ENCODE data around the gene ABCC1. TPM values are rescaled to one million over a fixed set of nuclear protein-coding genes. Genes with fewer than 3 reads are reported as not detected.

The ABCC1 gene
- total and polyA plus RNA-seq, 3 donors from 2014 or later = 54.7 to 90.6 (median 88.0) TPM

DNA sequence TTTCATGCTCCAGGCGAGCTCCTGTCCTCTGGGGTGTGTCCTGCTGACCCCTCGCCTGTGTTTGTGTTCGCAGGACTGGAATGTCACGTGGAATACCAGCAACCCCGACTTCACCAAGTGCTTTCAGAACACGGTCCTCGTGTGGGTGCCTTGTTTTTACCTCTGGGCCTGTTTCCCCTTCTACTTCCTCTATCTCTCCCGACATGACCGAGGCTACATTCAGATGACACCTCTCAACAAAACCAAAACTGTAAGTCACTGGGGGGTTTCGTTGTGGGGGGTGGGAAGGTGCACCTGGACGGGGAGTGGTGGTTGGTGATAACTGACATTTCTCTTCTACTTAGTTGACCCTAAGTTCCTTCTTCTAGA, 58.3 kb downstream of the ABCC1 start:
- intact Hi-C loops (cut with DNase I; ENCODE audit: low total_unique reads) = no loop called here
- 87 to 96% methylated on average over 10 to 11 of the region's 11 CpGs for WGBS, 2 donors
- H3K27me3 ChIP-seq = no peaks in the 10 kb centered on the region
- no peak for TF ChIP-seq POLR2A (IDR thresholded peaks at IDR 0.05)
- TF ChIP-seq, protein P1, sequence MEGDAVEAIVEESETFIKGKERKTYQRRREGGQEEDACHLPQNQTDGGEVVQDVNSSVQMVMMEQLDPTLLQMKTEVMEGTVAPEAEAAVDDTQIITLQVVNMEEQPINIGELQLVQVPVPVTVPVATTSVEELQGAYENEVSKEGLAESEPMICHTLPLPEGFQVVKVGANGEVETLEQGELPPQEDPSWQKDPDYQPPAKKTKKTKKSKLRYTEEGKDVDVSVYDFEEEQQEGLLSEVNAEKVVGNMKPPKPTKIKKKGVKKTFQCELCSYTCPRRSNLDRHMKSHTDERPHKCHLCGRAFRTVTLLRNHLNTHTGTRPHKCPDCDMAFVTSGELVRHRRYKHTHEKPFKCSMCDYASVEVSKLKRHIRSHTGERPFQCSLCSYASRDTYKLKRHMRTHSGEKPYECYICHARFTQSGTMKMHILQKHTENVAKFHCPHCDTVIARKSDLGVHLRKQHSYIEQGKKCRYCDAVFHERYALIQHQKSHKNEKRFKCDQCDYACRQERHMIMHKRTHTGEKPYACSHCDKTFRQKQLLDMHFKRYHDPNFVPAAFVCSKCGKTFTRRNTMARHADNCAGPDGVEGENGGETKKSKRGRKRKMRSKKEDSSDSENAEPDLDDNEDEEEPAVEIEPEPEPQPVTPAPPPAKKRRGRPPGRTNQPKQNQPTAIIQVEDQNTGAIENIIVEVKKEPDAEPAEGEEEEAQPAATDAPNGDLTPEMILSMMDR (IDR thresholded peaks at IDR 0.05) = no peak
- H3K4me3 ChIP-seq = no peak overlapping the region
- no peaks in the 10 kb centered on the region for H3K9me3 ChIP-seq
- H3K4me1 ChIP-seq = no peaks in the 10 kb centered on the region
- H3K36me3 ChIP-seq (ENCODE audit: low read depth, missing control alignments) = no peaks in the 10 kb centered on the region
- H3K27ac ChIP-seq = no peak overlapping the region
- DNase-seq = no peak

DNA sequence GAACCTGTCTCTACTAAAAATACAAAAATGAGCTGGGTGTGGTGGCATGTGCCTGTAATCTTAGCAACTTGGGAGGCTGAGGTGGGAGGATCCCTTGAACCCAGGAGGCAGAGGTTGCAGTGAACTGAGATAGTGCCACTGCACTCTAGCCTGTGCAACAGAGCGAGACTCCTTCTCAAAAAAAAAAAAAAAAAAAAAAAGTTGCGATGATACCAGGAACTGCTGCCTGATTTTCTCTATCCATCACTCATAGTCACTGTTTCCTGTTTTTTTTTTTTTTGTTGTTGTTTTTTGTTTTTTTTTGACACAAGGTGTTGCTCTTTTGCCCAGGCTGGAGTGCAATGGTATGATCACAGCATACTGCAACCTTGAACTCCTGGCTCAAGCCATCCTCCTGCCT, 59.2 kb downstream of the ABCC1 start:
- no peak overlapping the region for H3K27ac ChIP-seq

DNA sequence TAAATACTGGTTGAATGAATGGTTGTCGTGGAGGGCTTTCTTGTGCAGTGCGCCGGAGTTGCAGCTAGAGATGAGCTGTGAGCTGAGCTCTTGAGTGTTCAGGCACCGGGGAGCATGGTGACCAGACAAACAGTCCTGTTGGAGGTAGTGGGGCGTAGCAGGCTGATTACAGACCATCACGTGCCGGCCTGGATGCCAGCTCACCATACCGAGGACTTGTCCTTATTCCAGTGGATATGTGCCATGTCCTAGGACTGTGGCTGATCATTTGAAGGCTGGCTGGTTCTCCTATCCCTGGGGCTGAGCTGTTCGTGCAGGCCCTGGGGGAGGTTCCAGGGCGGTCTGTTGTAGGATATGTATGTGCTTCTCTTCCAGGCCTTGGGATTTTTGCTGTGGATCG, 60.0 kb downstream of the ABCC1 start:
- Histone ChIP-seq H3K9me3 (no peaks in the 10 kb centered on the region), H3K27ac (no peak overlapping the region), H3K27me3 (no peaks in the 10 kb centered on the region), H3K4me3 (no peak overlapping the region), H3K4me1 (no peaks in the 10 kb centered on the region), H3K36me3 (ENCODE audit: low read depth, missing control alignments) (no peaks in the 10 kb centered on the region)
- intact Hi-C loops (cut with DNase I; ENCODE audit: low total_unique reads) = no loop called here
- 71 to 93% methylated on average over 10 to 11 of the region's 11 CpGs for WGBS, 2 donors
- no peak for TF ChIP-seq POLR2A (IDR thresholded peaks at IDR 0.05)
- TF ChIP-seq, protein P1 (IDR thresholded peaks at IDR 0.05) = no peak
- DNase-seq = peak; percentile 40

More for the DNA sequence above, 59.2 kb downstream of the ABCC1 start:
- Histone ChIP-seq H3K4me3 (no peak overlapping the region), H3K36me3 (ENCODE audit: low read depth, missing control alignments) (no peaks in the 10 kb centered on the region), H3K4me1 (no peaks in the 10 kb centered on the region), H3K27me3 (no peaks in the 10 kb centered on the region), H3K9me3 (no peaks in the 10 kb centered on the region)
- 73 to 97% methylated on average over 2 of the region's 2 CpGs for WGBS, 2 donors
- DNase-seq = no peak
- no peak for TF ChIP-seq POLR2A (IDR thresholded peaks at IDR 0.05)
- TF ChIP-seq, protein P1 (IDR thresholded peaks at IDR 0.05) = no peak
- intact Hi-C loops (cut with DNase I; ENCODE audit: low total_unique reads) = no loop called here

DNA sequence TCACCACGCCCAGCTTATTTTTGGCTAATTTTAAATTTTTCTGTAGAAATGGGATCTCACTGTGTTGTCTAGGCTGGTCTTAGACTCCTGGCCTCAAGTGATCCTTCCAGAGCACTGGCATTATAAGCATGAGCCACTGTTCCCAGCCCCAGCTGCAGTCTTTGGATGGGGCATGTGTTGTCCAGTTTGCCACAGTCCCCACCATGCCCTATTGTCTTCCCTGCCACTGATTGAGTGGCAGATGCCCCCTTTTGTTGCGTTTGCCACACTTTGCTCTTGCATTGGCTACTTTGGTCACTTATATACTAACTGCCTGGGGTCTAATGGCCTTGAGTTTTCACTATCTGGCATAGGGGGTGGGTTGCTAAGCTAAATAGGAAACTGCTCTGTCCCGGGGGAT, 60.8 kb downstream of the ABCC1 start:
- no peaks in the 10 kb centered on the region for H3K36me3 ChIP-seq (ENCODE audit: low read depth, missing control alignments)
- H3K27ac ChIP-seq = no peak overlapping the region
- H3K4me3 ChIP-seq = no peak overlapping the region
- H3K4me1 ChIP-seq = peaks cover 6% of the 10 kb centered on the region
- intact Hi-C loops (cut with DNase I; ENCODE audit: low total_unique reads) = no loop called here
- 88 to 94% methylated on average over 3 of the region's 3 CpGs for WGBS, 2 donors
- H3K27me3 ChIP-seq = no peaks in the 10 kb centered on the region
- TF ChIP-seq, protein P1 (IDR thresholded peaks at IDR 0.05) = no peak
- no peak for TF ChIP-seq POLR2A (IDR thresholded peaks at IDR 0.05)
- no peak for DNase-seq
- H3K9me3 ChIP-seq = no peaks in the 10 kb centered on the region

DNA sequence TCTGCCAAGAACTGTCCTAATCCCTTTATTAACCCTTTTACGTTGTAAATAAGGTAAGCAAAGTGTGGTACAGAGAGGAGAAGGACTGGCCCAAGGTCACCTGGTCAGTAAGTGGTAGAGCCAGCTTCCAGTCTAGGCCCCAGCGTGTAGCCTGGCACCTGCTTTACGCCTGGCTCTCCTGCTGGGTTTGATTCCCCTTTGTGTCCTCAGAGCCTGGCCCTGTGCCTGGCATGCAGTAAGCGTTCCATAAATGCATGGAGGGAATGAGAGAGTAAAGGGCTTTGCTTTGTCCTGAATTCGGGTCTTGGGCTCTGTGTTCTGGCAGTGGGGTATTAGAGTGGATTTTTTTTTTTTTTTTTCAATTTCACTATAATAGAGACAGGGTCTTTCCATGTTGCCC, 62.7 kb downstream of the ABCC1 start:
- Histone ChIP-seq H3K36me3 (ENCODE audit: low read depth, missing control alignments) (no peaks in the 10 kb centered on the region), H3K4me3 (no peak overlapping the region), H3K27ac (no peak overlapping the region), H3K27me3 (no peaks in the 10 kb centered on the region), H3K9me3 (no peaks in the 10 kb centered on the region), H3K4me1 (peaks cover 6% of the 10 kb centered on the region)
- 95 to 100% methylated on average over 5 of the region's 5 CpGs for WGBS, 2 donors
- TF ChIP-seq, protein P1 (IDR thresholded peaks at IDR 0.05) = no peak
- TF ChIP-seq POLR2A (IDR thresholded peaks at IDR 0.05) = no peak
- intact Hi-C loops (cut with DNase I; ENCODE audit: low total_unique reads) = no loop called here
- no peak for DNase-seq
